Measurements from ENCODE around the gene ACAA2.
"Not testable (repeated sequence)": the region's sequence is repeated elsewhere in the genome, so short reads cannot be mapped to it uniquely, and the experiment has no call there.

ACAA2 gene

DNA sequence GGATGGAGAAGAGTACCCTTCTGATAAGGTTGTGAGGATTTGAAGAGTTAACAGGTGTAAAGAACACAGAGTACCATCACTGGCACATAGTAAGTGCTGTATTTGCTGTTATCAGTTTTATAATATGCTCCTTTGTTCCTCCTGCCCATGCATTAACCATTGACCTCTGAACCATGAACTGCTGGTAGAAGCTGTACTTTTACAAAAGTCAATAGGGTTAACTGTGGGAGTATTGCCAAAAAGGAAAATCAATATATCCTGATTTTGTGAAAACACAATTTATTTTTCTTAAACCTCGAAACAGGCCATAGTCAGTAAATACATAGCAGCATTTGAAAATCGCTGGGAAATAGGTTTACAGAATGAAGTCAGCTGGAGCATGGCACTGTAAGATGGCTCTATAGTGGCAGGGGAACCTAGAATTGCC, 18.9 kb upstream of the ACAA2 start:
- no peaks in the 10 kb centered on the region for H3K4me1 ChIP-seq (ENCODE audit: control insufficient read depth, low read depth, low read length)
- H3K36me3 ChIP-seq (ENCODE audit: control insufficient read depth, low read depth, low read length): no peaks in the 10 kb centered on the region
- no peak overlapping the region for H3K27ac ChIP-seq (ENCODE audit: low read length)
- no peak overlapping the region for H3K9ac ChIP-seq (ENCODE audit: low read length)
- no peak overlapping the region for H3K4me3 ChIP-seq (ENCODE audit: low read length)
- H3K9me3 ChIP-seq (ENCODE audit: control insufficient read depth, low read depth, low read length): peaks cover 10% of the 10 kb centered on the region
- H3K27me3 ChIP-seq (ENCODE audit: control insufficient read depth, insufficient read depth, low read length): no peaks in the 10 kb centered on the region

DNA sequence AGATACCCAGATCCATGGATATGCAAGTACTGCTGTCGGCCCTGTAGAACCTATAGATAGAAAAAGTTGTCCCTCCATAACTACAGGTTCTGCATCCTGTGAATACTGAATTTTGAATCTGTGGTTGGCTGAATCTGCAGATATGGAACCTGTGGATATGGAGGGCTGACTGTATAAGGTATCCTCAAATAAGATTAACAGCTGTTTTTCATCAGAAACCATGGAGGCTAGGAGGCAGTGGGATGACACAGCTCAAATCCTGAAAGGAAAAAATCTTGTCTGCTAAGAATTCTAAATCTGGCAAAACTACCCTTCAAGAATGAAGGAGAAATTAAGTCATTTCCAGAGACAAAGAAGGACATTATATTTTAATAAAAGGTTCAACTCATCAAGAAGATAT, 14.7 kb upstream of the ACAA2 start:
- H3K9ac ChIP-seq (ENCODE audit: low read length): no peak overlapping the region

DNA sequence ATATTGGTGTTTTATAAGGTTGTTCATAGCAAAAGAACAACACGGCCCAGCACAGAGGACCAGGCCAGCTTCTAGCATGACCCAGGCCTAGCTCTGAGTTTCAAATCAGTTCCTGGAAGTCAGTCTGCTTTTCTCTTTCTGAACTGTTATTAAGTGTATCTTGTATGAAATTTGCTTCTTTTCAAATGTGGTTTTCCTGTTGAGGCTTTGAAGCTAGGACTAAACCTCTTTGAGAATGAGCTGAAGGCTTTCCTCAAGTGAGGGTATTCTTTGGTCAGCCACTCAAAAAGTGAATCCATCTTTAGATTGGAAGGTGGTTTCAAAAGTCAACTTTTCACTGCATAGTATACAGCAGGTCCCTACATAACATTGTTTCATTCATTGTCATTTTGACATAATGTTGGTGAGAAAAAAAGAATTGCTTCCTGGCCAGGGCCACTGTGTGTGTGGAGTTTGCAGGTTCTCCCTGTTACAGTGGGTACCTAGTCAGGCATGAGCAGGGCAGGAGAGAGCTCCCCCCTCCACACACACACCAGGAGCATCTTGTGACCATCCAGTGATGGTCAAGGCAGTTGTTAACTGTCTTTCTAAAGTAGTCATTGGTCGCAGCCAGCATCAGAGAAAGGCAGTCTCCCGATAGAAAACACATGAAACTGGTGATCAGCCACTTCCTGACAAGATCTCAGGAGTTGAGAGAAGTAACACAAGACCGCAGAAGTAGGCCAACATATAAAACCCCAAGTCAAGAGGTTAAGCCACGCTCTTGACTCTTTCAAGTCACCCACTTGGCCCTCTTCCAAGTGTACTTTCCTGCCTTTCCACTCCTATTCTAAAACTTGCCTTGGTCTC, 6.7 kb upstream of the ACAA2 start:
- Histone ChIP-seq H3K27me3 (ENCODE audit: control insufficient read depth, insufficient read depth, low read length) (no peaks in the 10 kb centered on the region), H3K9me3 (ENCODE audit: control insufficient read depth, low read depth, low read length) (no peaks in the 10 kb centered on the region), H3K4me3 (ENCODE audit: low read length) (no peak overlapping the region), H3K4me1 (ENCODE audit: control insufficient read depth, low read depth, low read length) (no peaks in the 10 kb centered on the region), H3K27ac (ENCODE audit: low read length) (no peak overlapping the region), H3K9ac (ENCODE audit: low read length) (no peak overlapping the region), H3K36me3 (ENCODE audit: control insufficient read depth, low read depth, low read length) (no peaks in the 10 kb centered on the region)

More for the DNA sequence above, 14.7 kb upstream of the ACAA2 start:
- Histone ChIP-seq H3K36me3 (ENCODE audit: control insufficient read depth, low read depth, low read length) (no peaks in the 10 kb centered on the region), H3K4me3 (ENCODE audit: low read length) (no peak overlapping the region), H3K27me3 (ENCODE audit: control insufficient read depth, insufficient read depth, low read length) (no peaks in the 10 kb centered on the region), H3K4me1 (ENCODE audit: control insufficient read depth, low read depth, low read length) (no peaks in the 10 kb centered on the region), H3K27ac (ENCODE audit: low read length) (no peak overlapping the region), H3K9me3 (ENCODE audit: control insufficient read depth, low read depth, low read length) (peaks cover 15% of the 10 kb centered on the region)

DNA sequence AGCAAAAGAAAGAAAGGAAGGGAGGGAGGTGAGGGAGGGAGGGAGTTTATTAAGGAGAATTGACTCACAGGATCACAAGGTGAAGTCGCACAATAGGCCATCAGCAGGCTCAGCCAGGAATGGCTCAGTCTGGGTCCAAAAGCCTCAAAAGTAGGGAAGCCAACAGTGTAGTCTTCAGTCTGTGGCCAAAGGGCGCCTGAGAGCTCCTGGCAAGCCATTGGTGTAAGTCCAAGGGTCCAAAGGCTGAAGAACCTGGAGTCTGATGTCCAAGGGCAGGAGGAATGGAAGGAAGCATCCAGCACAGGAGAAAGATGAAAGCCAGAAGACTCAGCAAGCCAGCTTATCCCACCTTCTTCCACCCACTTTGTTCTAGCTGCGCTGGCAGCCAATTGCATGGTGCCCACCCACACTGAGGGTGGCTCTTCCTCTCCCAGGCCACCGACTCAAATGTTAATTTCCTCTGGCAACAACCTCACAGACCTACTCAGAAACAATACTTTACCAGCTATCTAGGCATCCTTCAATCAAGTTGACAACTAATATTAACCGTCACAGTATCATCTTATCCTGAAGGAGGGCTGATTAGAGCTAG, 5.8 kb upstream of the ACAA2 start:
- Histone ChIP-seq H3K9me3 (ENCODE audit: control insufficient read depth, low read depth, low read length) (no peaks in the 10 kb centered on the region), H3K4me3 (ENCODE audit: low read length) (no peak overlapping the region), H3K9ac (ENCODE audit: low read length) (no peak overlapping the region), H3K4me1 (ENCODE audit: control insufficient read depth, low read depth, low read length) (no peaks in the 10 kb centered on the region), H3K36me3 (ENCODE audit: control insufficient read depth, low read depth, low read length) (no peaks in the 10 kb centered on the region), H3K27me3 (ENCODE audit: control insufficient read depth, insufficient read depth, low read length) (no peaks in the 10 kb centered on the region), H3K27ac (ENCODE audit: low read length) (no peak overlapping the region)

GRCh38 chr18:49817947-49818346, 4.6 kb upstream of the ACAA2 start:
- no peaks in the 10 kb centered on the region for H3K9me3 ChIP-seq (ENCODE audit: control insufficient read depth, low read depth, low read length)
- no peaks in the 10 kb centered on the region for H3K4me1 ChIP-seq (ENCODE audit: control insufficient read depth, low read depth, low read length)
- no peak overlapping the region for H3K27ac ChIP-seq (ENCODE audit: low read length)
- H3K9ac ChIP-seq (ENCODE audit: low read length): no peak overlapping the region
- H3K4me3 ChIP-seq (ENCODE audit: low read length): no peak overlapping the region
- H3K36me3 ChIP-seq (ENCODE audit: control insufficient read depth, low read depth, low read length): no peaks in the 10 kb centered on the region
- no peaks in the 10 kb centered on the region for H3K27me3 ChIP-seq (ENCODE audit: control insufficient read depth, insufficient read depth, low read length)

DNA sequence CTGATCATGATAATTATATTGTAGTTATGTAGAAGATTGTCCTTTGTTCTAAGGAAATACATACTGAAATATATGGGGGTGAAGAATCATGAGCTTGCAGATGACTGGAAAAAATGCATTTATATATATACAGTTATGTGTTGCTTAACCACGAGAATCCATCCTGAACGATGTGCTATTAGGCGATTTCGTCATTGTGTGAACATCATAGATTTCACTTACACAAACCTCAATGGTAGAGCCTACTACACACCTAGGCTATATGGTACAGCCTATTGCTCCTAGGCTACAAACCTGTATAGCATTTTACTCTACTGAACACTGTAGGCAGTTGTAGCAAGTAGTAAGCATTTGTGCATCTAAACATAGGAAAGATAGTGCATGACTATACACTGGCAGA, 2.6 kb upstream of the ACAA2 start:
- Histone ChIP-seq H3K36me3 (ENCODE audit: control insufficient read depth, low read depth, low read length) (no peaks in the 10 kb centered on the region), H3K4me1 (ENCODE audit: control insufficient read depth, low read depth, low read length) (peaks cover 17% of the 10 kb centered on the region), H3K27ac (ENCODE audit: low read length) (no peak overlapping the region), H3K9ac (ENCODE audit: low read length) (no peak overlapping the region), H3K4me3 (ENCODE audit: low read length) (no peak overlapping the region), H3K27me3 (ENCODE audit: control insufficient read depth, insufficient read depth, low read length) (no peaks in the 10 kb centered on the region), H3K9me3 (ENCODE audit: control insufficient read depth, low read depth, low read length) (no peaks in the 10 kb centered on the region)

DNA sequence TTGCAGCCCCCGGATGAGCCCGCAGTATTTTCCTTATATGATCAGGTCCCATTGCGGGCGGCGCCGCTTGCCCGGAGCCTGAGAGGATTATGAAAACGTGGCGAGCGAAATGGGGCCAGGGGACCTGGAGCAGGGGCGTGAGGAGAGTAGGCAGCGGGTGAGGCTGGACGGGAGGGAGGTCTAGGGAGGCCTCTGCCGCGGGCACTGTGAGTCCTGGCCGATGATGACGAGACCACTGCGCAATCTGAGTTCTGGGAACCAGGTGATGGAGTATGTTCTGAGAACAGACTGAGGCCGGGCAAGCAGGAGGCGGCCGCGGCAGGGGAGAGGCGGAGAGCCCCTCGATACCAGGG, 790 bp upstream of the ACAA2 start:
- peaks cover 18% of the 10 kb centered on the region for H3K4me1 ChIP-seq (ENCODE audit: control insufficient read depth, low read depth, low read length)
- H3K27me3 ChIP-seq (ENCODE audit: control insufficient read depth, insufficient read depth, low read length): no peaks in the 10 kb centered on the region
- no peak overlapping the region for H3K27ac ChIP-seq (ENCODE audit: low read length)
- H3K9me3 ChIP-seq (ENCODE audit: control insufficient read depth, low read depth, low read length): peaks cover 8% of the 10 kb centered on the region
- H3K4me3 ChIP-seq (ENCODE audit: low read length): peak overlapping the region; percentile 79
- H3K9ac ChIP-seq (ENCODE audit: low read length): peak overlapping the region; percentile 87
- H3K36me3 ChIP-seq (ENCODE audit: control insufficient read depth, low read depth, low read length): peaks cover 4% of the 10 kb centered on the region

DNA sequence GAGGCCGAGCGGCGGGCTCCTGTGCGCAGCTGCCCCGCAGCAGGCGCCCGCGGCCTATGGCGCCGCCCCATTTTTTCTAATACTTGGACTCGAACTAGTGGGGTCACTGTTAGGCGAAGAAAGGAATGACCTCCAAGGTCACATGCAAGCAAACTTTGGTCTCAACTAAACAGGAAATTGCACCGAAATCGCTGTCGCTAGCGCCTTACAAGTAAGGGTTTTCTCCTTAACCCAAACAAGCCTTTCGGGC, 339 bp downstream of the ACAA2 start:
- Histone ChIP-seq H3K27me3 (ENCODE audit: control insufficient read depth, insufficient read depth, low read length) (no peaks in the 10 kb centered on the region), H3K9me3 (ENCODE audit: control insufficient read depth, low read depth, low read length) (peaks cover 8% of the 10 kb centered on the region), H3K4me3 (ENCODE audit: low read length) (peak overlapping the region; percentile 79), H3K27ac (ENCODE audit: low read length) (peak overlapping the region; percentile 69), H3K9ac (ENCODE audit: low read length) (peak overlapping the region; percentile 87), H3K4me1 (ENCODE audit: control insufficient read depth, low read depth, low read length) (peaks cover 18% of the 10 kb centered on the region), H3K36me3 (ENCODE audit: control insufficient read depth, low read depth, low read length) (peaks cover 4% of the 10 kb centered on the region)

DNA sequence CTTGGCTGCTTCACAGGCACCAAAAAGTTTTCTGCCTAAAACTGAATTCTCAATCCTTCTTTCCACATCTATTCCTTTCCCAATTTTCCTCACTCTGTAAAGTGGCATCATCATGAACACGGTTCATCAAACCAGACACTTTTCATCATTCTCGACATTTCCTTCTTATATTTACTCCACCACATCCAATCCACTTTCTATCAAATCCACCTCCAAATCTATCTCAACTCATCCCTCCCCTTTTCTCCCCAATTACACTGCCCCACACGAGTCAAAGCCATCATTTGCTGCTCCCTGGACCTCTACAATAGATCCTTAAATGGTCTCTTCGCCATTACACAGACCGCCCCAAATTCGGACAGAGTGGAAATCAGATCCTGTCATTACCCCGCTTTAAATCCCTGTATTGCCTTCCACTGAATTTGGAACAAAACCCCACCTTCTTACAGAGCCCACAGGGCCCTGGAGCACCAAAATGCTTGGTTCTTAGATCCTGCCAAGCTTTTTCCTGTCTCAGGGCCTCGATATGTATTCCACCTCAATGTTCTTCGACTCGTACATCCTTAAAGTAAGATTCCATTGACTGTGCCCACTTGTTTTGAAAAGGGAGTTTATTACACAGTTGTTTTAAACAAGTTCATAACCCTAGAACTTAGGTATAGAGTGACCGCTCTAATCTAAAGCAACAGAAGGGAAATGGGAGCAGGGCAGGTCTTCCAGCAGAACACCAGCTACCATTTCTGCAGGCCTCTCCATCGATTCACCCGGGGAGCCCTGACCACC, 856 bp downstream of the ACAA2 start:
- H3K27ac ChIP-seq (ENCODE audit: low read length): peak overlapping the region; percentile 69
- H3K36me3 ChIP-seq (ENCODE audit: control insufficient read depth, low read depth, low read length): peaks cover 4% of the 10 kb centered on the region
- peak overlapping the region; percentile 87 for H3K9ac ChIP-seq (ENCODE audit: low read length)

DNA sequence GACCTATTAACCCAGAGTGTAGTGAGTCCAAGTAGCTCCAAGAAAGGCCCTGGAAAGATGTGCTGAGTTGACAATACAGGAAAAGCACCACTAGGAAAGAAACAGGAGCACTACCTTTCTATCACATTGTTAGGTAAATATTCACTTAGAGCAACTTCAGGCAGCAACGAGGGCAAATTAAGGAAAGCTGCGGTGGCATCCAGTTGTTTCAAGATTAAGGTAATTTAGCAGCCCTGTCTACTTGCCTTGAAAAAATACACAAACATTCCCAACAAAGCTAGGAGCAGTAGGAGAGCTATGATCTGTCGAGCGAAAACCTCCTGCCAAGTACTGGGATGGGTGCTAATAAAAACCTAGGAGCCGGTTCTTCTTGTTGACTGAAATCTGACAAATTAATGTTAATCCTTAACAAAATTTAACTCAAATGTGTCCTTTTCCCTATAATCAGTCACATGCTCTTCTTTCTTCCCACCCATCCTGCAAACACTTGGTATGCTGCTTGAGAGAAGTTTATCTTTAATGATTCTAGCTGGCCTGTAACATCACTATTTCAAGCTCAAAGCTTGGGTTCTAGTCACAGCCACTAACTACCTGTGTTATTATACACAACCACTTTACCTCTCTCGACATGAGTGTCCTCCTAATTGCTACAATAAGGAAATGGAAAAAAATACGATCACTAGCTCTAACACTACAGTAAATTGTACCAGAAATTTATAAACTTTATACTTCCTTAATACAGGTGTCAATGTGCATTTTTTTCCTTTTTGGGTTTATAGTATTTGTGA, 2.0 kb downstream of the ACAA2 start:
- Histone ChIP-seq H3K9ac (ENCODE audit: low read length) (peak overlapping the region; percentile 13), H3K4me3 (ENCODE audit: low read length) (peak overlapping the region; percentile 19)

More for the DNA sequence above, 856 bp downstream of the ACAA2 start:
- Histone ChIP-seq H3K4me1 (ENCODE audit: control insufficient read depth, low read depth, low read length) (peaks cover 18% of the 10 kb centered on the region), H3K9me3 (ENCODE audit: control insufficient read depth, low read depth, low read length) (peaks cover 8% of the 10 kb centered on the region), H3K4me3 (ENCODE audit: low read length) (peak overlapping the region; percentile 79), H3K27me3 (ENCODE audit: control insufficient read depth, insufficient read depth, low read length) (no peaks in the 10 kb centered on the region)

DNA sequence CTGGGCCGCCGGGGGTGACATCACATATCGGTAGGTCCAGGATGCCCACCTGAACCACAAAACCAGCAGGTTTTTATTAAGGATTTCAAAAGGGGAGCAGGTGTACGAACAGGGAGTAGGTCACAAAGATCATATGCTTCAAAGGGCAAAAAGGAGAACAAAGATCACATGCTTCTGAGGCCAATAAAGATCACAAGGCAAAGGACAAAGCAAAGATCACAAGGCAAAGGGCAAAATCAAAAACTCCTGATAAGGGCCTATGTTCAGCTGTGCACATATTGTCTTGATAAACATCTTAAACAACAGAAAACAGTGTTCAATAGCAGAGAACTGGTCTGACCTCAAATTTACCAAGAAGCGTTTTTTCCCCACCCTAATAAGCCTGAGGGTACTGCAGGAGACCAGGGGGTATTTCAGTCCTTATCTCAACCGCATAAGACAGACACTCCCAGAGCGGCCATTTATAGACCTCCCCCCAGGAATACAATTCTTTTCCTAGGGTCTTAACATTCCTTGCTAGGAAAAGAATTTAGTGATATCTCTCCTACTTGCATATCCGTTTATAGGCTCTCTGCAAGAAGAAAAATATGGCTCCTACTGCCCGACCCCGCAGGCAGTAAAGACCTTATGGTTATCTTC, 4.7 kb downstream of the ACAA2 start:
- H3K36me3 ChIP-seq (ENCODE audit: control insufficient read depth, low read depth, low read length): not testable (repeated sequence)

More for the DNA sequence above, 2.0 kb downstream of the ACAA2 start:
- Histone ChIP-seq H3K4me1 (ENCODE audit: control insufficient read depth, low read depth, low read length) (peaks cover 18% of the 10 kb centered on the region), H3K9me3 (ENCODE audit: control insufficient read depth, low read depth, low read length) (peaks cover 8% of the 10 kb centered on the region), H3K36me3 (ENCODE audit: control insufficient read depth, low read depth, low read length) (peaks cover 4% of the 10 kb centered on the region), H3K27me3 (ENCODE audit: control insufficient read depth, insufficient read depth, low read length) (no peaks in the 10 kb centered on the region), H3K27ac (ENCODE audit: low read length) (no peak overlapping the region)

More for the DNA sequence above, 4.7 kb downstream of the ACAA2 start:
- H3K27me3 ChIP-seq (ENCODE audit: control insufficient read depth, insufficient read depth, low read length); H3K9ac ChIP-seq (ENCODE audit: low read length); H3K4me3 ChIP-seq (ENCODE audit: low read length); H3K27ac ChIP-seq (ENCODE audit: low read length); H3K9me3 ChIP-seq (ENCODE audit: control insufficient read depth, low read depth, low read length): not testable (repeated sequence)
- peaks cover 18% of the 10 kb centered on the region for H3K4me1 ChIP-seq (ENCODE audit: control insufficient read depth, low read depth, low read length)

Measured in iPS-18a (cell line).